Activated CD8-positive, alpha-beta memory T cell treated with anti-CD3 and anti-CD28 coated beads, Interleukin-2, amount 10 ng/mL, durations not matched to agents 7 days and 5 days (primary cell): Measurements from ENCODE around the gene SLC16A5. TPM values are rescaled to one million over a fixed set of nuclear protein-coding genes. Genes with fewer than 3 reads are reported as not detected.
"Not testable (repeated sequence)": the region's sequence is repeated elsewhere in the genome, so short reads cannot be mapped to it uniquely, and the experiment has no call there.

Experiments used
- ATAC-seq: fragments of 150-1000 bp; cut with Tn5 transposase; one replicate; pipeline ENCODE4 v1.10.0; 2021; ENCODE audit warnings: moderate library complexity
- CTCF ChIA-PET: fragments of 350-600 bp; sonication (Branson Sonifier 250); formaldehyde crosslinking; loops from one replicate; lab custom pipeline; 2021; ENCODE audit warnings: antibody characterized with exemption; lab: Charles Lee
- DNase-seq: peaks from one replicate; pipeline ENCODE4 v3.0.0-alpha.2; 2020
- H3K27ac Mint-ChIP-seq: one replicate; pipeline ENCODE4 v1.8.0; 2021; ENCODE audit warnings: mild to moderate bottlenecking, mixed read lengths
- H3K27me3 Mint-ChIP-seq: one replicate; pipeline ENCODE4 v1.8.0; 2021; ENCODE audit warnings: mixed read lengths
- H3K36me3 Mint-ChIP-seq: one replicate; pipeline ENCODE4 v1.8.0; 2021; ENCODE audit warnings: mild to moderate bottlenecking, mixed read lengths
- H3K4me1 Mint-ChIP-seq: one replicate; pipeline ENCODE4 v1.8.0; 2021; ENCODE audit warnings: mixed read lengths
- H3K4me3 Mint-ChIP-seq: one replicate; pipeline ENCODE4 v1.8.0; 2021; ENCODE audit warnings: mild to moderate bottlenecking, moderate library complexity, mixed read lengths
- H3K9me3 Mint-ChIP-seq: one replicate; pipeline ENCODE4 v1.8.0; 2022; ENCODE audit warnings: low read depth, mixed read lengths
- total RNA-seq, 2 experiments: library from RNA; stranded (reverse); gene quantifications; one replicate each; pipeline ENCODE4 v1.2.3, GENCODE V29; 2021

Gene SLC16A5
- total RNA-seq, 2 experiments from 2014 or later: 2.3 to 3.2 TPM

DNA sequence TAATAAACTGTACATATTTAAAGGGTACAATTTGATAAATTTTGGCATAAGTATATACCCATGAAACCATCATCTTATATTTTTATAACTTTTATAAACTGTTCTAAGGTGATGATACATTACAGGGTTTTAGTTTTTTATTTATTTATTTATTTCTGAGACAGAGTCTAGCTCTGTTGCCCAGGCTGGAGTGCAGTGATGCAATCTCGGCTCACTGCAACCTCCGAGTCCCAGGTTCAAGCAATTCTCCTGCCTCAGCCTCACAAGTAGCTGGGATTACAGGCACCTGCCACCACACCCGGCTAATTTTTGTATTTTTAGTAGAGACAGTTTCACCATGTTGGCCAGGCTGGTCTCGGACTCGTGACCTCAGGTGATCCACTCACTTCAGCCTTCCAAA is 40.2 kb downstream of the SLC16A5 start:
- H3K4me3 Mint-ChIP-seq, ATAC-seq: not testable (repeated sequence)

DNA sequence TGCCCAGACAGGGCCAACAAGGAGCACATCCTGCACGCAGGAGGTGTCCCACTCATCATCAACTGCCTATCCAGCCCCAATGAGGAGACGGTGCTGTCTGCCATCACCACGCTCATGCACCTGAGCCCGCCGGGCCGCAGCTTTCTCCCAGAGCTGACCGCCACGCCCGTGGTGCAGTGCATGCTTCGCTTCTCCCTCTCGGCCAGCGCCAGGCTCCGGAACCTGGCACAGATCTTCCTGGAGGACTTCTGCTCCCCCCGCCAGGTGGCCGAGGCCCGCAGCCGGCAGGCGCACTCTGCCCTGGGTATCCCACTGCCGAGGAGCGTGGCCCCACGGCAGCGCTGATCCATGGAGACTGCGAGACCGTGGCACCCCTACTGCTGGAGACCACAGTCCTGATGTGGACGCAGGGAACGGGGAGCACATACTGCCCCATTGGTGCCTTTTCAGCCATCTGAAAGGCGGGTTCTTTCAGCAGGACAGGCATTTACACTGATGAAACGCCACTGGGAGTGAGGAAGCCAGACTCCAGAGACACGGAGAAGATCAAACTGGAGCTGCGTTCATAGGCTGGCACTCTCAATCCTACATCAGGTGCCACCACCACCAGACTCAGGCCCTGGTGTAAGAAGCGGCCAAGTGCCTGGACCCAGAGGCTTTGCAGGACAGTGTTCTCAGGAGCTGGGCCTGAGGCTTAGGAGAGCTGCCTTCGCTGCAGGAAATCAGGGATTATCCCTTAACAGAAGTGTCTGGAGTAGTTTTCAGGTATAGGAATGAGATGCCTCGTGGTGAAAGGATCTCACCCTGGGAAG is 41.1 kb downstream of the SLC16A5 start:
- Mint-ChIP-seq H3K27me3 (no peaks in the 10 kb centered on the region), H3K36me3 (peaks cover 12% of the 10 kb centered on the region), H3K27ac (no peak overlapping the region), H3K4me3 (peak overlapping the region; percentile 41), H3K9me3 (no peaks in the 10 kb centered on the region), H3K4me1 (peaks cover 52% of the 10 kb centered on the region)
- DNase-seq (no peak), ATAC-seq (no peak)
- CTCF ChIA-PET: interaction anchor here (0.9 to 14.6 kb wide), 4 partner anchors 15 to 167 kb away, joined by 3 to 233 read pairs (median 12); partner anchors contain the start of gene ARMC7

More for the DNA sequence above, 40.2 kb downstream of the SLC16A5 start:
- DNase-seq, H3K27me3 Mint-ChIP-seq, H3K9me3 Mint-ChIP-seq: not testable (repeated sequence)
- Mint-ChIP-seq H3K36me3 (peaks cover 14% of the 10 kb centered on the region), H3K27ac (peak overlapping the region; percentile 43), H3K4me1 (peaks cover 50% of the 10 kb centered on the region)
- CTCF ChIA-PET: interaction anchor here (1.6 to 14.6 kb wide), 2 partner anchors 14 to 74 kb away, joined by 4 to 233 read pairs; partner anchors contain the start of gene ARMC7

DNA sequence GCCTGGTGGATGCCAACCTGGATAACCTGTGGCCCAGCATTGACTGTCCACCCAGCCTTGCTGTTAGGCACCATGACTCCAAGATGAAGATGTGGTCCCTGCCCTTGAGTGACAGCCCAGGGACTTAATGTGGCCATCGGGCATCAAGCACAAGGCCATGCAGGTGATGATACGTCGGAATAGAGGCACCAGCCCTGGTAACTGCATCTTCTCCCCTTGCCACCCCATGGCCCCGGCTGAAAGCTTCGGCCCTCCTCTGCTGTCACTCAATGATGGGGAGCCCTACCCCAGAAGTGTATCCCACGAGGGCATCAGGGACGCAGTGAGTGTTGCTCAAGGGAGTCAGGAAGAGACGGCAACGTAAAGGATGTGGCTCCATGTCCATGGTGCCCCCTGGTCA is 41.8 kb downstream of the SLC16A5 start:
- H3K4me3 Mint-ChIP-seq: peak overlapping the region; percentile 41
- H3K4me1 Mint-ChIP-seq: peaks cover 45% of the 10 kb centered on the region
- no peaks in the 10 kb centered on the region for H3K9me3 Mint-ChIP-seq
- H3K27ac Mint-ChIP-seq: no peak overlapping the region
- CTCF ChIA-PET: interaction anchor here (0.9 to 14.6 kb wide), 5 partner anchors 15 to 168 kb away, joined by 3 to 233 read pairs (median 20); partner anchors contain the start of gene ARMC7
- peaks cover 11% of the 10 kb centered on the region for H3K36me3 Mint-ChIP-seq
- no peaks in the 10 kb centered on the region for H3K27me3 Mint-ChIP-seq
- DNase-seq: no peak
- ATAC-seq: no peak

DNA sequence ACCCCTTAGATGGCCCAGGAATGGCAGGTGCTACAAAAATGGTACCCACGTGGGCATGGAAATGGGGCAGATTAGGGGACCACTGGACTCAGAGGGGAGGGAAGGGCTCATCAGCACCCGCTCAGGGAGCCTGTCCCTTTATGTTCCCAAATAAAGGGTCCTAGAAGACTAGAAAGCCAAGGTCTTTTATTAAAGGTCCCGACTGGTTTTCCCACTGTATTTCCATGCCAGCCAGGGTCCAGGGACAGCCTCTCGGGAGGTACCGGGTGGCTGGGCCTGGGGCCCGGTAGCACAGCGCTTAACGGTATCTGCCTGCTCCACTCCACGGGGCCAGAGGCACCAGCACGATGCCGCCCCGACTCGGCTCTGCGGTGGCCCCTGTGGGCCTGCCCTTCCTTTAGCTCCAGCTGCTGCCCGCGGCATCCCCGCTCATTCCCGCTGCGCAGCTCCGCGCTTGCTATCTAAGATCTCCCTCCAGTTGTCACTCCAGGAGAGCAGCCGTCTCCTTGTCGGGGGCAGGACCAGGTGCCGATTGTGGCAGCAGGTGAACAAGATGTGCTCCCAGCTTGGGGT is 42.4 kb downstream of the SLC16A5 start:
- peak overlapping the region; percentile 78 for H3K4me3 Mint-ChIP-seq
- H3K36me3 Mint-ChIP-seq: peaks cover 12% of the 10 kb centered on the region
- no peaks in the 10 kb centered on the region for H3K27me3 Mint-ChIP-seq
- H3K27ac Mint-ChIP-seq: peak overlapping the region; percentile 83
- ATAC-seq (no peak), DNase-seq (no peak)
- CTCF ChIA-PET: interaction anchor here (1.0 to 14.6 kb wide), 14 partner anchors 10 to 169 kb away, joined by 3 to 233 read pairs (median 7); partner anchors contain the start of genes ARMC7 and SUMO2
- peaks cover 40% of the 10 kb centered on the region for H3K4me1 Mint-ChIP-seq
- H3K9me3 Mint-ChIP-seq: no peaks in the 10 kb centered on the region

DNA sequence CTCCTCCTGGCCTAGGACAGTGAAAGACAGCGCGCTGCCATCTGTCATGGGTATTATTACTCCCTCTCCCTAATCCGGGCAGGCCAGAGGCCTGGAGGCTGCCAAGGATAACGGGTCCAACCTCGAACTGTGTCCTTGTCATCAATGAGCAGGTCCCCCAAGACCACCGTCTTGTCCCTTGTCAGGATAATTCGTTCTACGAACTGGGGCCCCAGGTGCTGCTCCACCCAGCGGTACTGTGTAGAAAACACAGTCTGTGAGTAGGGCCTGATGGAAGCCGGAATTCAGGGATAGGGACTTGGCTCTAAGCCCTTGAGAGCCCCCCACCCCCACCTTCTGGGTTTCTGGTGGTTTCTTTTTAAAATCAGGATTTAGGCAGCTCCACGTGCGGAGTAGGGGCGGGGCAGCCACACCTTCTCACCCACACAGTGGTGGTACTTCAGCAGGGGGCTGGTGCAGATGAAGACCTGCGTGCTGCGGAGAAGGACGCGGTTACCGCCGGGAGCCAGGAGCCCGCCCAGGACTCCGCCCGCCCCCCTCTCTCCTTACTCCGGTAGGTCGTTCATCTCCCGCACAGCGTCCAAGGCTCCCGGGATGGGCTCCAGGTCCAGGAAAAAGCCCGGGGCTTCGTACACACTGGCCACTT is 43.0 kb downstream of the SLC16A5 start:
- CTCF ChIA-PET: interaction anchor here (0.7 to 14.6 kb wide), 30 partner anchors 8 to 281 kb away, joined by 3 to 233 read pairs (median 5); partner anchors contain the start of genes ARMC7, MRPL58, SLC16A5 and SUMO2
- H3K27me3 Mint-ChIP-seq: no peaks in the 10 kb centered on the region
- ATAC-seq (peak; percentile 45), DNase-seq (peak; percentile 68)
- H3K36me3 Mint-ChIP-seq: peaks cover 13% of the 10 kb centered on the region
- H3K4me1 Mint-ChIP-seq: peaks cover 35% of the 10 kb centered on the region
- H3K27ac Mint-ChIP-seq: peak overlapping the region; percentile 83
- H3K9me3 Mint-ChIP-seq: no peaks in the 10 kb centered on the region
- H3K4me3 Mint-ChIP-seq: peak overlapping the region; percentile 78

DNA sequence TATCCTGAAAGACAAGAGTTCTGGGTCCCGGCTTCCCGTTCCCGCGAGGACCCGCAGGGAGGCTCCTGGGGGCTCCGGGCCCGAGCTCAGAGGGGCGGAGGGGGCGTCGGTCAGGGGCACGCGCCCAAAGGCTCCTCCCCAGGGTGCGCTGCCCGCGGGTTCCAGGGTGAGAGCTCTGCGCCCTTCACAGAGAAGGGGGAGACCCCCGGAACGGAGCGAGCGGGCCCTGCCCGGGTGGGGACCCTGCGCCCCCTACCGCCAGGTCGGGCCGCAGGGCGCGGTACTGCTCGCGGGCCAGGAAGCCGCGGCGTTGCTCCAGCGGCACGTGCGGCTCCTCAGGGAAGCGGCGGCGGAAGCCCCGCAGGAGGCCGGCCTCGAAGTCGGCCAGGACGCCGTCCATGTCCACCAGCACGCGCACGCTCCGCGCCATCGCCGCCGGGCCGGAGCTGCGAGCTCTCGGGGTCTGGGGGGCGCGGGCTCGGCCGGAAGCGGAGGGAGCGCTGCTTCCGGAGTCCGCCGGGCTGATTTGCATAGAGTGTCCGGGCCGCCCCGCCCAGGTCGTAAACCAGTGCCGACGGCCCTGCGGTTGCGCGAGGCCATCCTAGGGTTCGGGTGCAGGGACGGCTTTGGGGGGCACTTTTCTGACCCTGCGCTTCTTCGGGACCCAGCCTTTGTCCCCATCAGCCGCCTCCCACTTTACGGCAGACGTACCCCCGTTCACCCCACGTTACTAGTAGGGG is 43.7 kb downstream of the SLC16A5 start, which contains the start of gene NT5C:
TSS of gene NT5C (minus strand) at position 465 of the 740 bp plus-strand sequence. CDS start at position 430, 35 bp downstream.
- peak within 1 kb of the TSS; percentile 89 for H3K27ac Mint-ChIP-seq
- H3K9me3 Mint-ChIP-seq: no peaks in the 10 kb centered on the region
- H3K4me3 Mint-ChIP-seq: peak within 1 kb of the TSS; percentile 81
- DNase-seq: peak; percentile 86
- H3K36me3 Mint-ChIP-seq: peaks cover 17% of the 10 kb centered on the region
- H3K27me3 Mint-ChIP-seq: no peaks in the 10 kb centered on the region
- CTCF ChIA-PET: interaction anchor here (0.6 to 14.6 kb wide), 33 partner anchors 9 to 281 kb away, joined by 3 to 233 read pairs (median 4); partner anchors contain the start of genes ARMC7, MRPL58, SLC16A5 and SUMO2
- peaks cover 28% of the 10 kb centered on the region for H3K4me1 Mint-ChIP-seq
- ATAC-seq: peak; percentile 87

DNA sequence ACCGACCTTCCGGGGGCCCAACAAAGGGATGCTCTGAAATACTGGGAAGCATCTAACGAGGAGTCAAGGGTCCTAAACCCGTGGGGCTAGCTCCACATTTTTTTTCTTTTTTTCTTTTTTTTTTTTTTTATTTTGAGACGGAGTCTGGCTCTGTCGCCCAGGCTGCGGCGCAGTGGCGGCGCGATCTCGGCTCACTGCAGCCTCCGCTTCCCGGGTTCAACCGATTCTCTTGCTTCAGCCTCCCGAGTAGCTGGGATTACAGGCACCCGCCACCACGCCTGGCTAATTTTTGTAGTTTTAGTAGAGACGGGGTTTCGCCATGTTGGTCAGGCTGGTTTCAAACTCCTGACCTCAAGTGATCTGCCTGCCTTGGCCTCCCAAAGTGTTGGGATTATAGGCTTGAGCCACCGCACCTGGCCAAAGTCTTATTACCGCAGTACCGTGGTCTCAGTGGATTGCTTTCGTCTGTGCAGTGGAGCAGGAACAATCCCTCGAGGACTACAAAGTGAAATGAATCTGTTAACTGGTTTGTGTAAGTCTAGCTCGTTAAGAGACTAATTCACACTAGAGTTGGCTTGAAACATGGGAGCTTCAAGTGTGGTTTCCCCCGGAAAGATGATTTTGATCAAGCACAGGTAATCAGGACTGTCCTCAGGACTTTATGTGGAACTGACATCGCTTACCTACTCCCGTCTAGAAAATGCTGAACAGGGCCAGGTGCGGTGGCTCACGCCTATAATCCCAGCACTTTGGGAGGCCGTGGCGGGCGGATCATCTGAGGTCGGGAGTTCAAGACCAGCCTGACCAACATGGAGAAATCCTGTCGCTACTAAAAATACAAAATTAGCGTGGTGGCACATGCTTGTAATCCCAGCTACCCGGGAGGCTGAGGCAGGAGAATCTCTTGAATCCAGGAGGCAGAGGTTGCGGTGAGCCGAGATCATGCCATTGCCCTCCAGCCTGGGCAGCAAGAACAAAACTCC is 44.6 kb downstream of the SLC16A5 start:
- H3K27me3 Mint-ChIP-seq, ATAC-seq, H3K9me3 Mint-ChIP-seq, DNase-seq: not testable (repeated sequence)
- CTCF ChIA-PET: interaction anchor here (0.6 to 14.6 kb wide), 26 partner anchors 9 to 280 kb away, joined by 3 to 233 read pairs (median 5); partner anchors contain the start of genes ARMC7, MRPL58 and SLC16A5
- H3K4me3 Mint-ChIP-seq: peak overlapping the region; percentile 81
- H3K27ac Mint-ChIP-seq: peak overlapping the region; percentile 89
- peaks cover 21% of the 10 kb centered on the region for H3K36me3 Mint-ChIP-seq
- peaks cover 28% of the 10 kb centered on the region for H3K4me1 Mint-ChIP-seq

DNA sequence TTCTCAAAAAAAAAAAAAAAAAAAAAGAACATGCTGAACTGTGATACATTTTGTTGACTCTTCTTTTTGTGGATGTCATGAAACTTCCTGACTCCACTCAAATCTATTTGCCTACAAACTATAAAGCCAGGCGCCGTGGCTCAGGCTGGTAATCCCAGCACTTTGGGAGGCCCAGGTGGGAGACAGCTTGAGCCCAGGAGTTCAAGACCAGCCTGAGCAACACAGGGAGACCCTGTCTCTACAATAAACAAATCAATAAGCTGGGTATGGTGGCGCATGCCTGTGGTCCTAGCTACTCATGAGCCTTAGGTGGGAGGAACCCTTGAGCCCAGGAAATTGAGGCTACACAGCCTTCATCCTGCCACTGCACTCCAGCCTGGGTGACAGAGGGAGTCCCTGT is 45.2 kb downstream of the SLC16A5 start:
- Mint-ChIP-seq H3K36me3 (peaks cover 21% of the 10 kb centered on the region), H3K27me3 (no peaks in the 10 kb centered on the region), H3K4me3 (no peak overlapping the region), H3K9me3 (no peaks in the 10 kb centered on the region), H3K4me1 (peaks cover 28% of the 10 kb centered on the region), H3K27ac (peak overlapping the region; percentile 61)
- no peak for ATAC-seq
- CTCF ChIA-PET: interaction anchor here (0.6 to 14.6 kb wide), 5 partner anchors 10 to 128 kb away, joined by 3 to 233 read pairs (median 3); partner anchors contain the start of gene ARMC7
- DNase-seq: no peak

DNA sequence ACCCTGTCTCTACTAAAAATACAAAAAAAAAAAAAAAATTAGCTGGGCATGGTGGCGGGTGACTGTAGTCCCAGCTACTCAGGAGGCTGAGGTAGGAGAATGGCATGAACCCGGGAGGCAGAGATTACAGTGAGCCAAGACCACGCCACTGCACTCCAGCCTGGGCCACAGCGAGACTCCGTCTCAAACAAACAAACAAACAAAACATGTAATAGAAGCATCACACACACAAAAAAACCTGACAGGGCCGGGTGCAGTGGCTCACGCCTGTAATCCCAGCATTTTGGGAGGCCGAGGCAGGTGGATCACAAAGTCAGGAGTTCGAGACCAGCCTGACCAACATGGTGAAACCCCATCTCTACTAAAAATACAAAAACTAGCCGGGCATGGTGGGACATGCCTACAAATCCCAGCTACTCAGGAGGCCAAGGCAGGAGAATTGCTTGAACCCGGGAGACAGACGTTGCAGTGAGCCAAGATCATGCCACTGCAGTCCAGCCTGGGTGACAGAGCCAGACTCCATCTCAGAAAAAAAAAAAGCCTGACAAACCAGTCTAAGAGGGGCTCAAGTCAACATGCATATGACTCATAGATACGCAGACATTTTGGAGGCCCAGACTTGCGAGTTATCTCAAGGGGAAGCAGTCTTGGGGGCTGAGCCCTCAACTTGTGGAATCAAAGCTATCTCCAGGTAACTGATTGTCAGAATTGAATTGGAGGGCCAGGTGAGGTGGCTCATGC is 46.0 kb downstream of the SLC16A5 start:
- peaks cover 22% of the 10 kb centered on the region for H3K36me3 Mint-ChIP-seq
- H3K27me3 Mint-ChIP-seq, DNase-seq, H3K9me3 Mint-ChIP-seq, H3K4me3 Mint-ChIP-seq, ATAC-seq: not testable (repeated sequence)
- peak overlapping the region; percentile 63 for H3K27ac Mint-ChIP-seq
- CTCF ChIA-PET: interaction anchor here (1.3 to 14.6 kb wide), 3 partner anchors 20 to 127 kb away, joined by 3 to 233 read pairs (median 5); partner anchors contain the start of gene ARMC7
- H3K4me1 Mint-ChIP-seq: peaks cover 28% of the 10 kb centered on the region

DNA sequence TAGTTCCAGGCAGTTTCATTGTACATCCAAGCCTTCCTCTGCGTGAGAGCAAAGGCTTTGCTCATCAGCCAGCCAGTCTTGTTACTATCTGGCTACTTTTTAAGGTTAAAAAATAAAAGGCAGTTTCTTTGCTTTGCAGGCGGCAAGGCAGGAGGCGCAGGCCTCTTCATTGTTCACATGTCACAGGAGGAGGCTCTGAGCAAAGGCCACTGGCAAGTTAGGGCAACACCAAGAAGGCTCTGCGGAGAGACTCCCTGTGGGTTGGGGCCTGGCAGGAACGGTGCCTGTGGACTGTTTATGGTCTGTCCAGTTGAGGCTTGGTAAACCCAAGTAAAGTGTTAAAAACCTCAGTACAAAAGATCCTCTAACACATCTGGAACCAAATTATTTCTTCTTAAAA is 47.7 kb downstream of the SLC16A5 start:
- no peak for ATAC-seq
- no peaks in the 10 kb centered on the region for H3K27me3 Mint-ChIP-seq
- CTCF ChIA-PET: interaction anchor here (0.6 kb wide), 1 partner anchor 9 kb away, joined by 3 read pairs; no protein-coding TSS in a partner anchor
- peaks cover 25% of the 10 kb centered on the region for H3K4me1 Mint-ChIP-seq
- H3K4me3 Mint-ChIP-seq: no peak overlapping the region
- peaks cover 25% of the 10 kb centered on the region for H3K36me3 Mint-ChIP-seq
- H3K27ac Mint-ChIP-seq: no peak overlapping the region
- DNase-seq: no peak
- H3K9me3 Mint-ChIP-seq: no peaks in the 10 kb centered on the region

DNA sequence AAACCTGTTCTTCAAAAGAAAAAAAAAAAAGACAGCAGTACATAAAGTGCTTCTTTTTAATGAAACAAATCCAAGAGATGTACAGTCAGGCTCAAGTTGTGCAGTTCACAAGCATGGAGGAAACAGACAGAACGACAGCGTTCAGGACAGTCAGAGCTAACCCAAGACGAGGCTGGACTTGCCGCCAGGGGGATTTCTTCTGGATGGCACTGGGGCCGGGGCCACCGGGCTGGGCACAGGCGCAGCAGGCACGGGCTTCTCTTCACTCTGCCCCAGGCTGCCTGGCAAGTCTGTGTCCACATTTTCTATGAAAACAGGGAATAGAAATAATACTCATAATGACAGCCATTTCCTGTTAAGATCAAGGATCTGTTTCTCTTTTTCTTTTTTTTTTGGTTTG is 48.2 kb downstream of the SLC16A5 start:
- Mint-ChIP-seq H3K4me1 (peaks cover 26% of the 10 kb centered on the region), H3K4me3 (no peak overlapping the region), H3K36me3 (peaks cover 28% of the 10 kb centered on the region), H3K9me3 (no peaks in the 10 kb centered on the region), H3K27ac (no peak overlapping the region), H3K27me3 (no peaks in the 10 kb centered on the region)
- DNase-seq (no peak), ATAC-seq (no peak)
- CTCF ChIA-PET: interaction anchor here (0.6 to 1.6 kb wide), 2 partner anchors 9 to 66 kb away, joined by 3 to 8 read pairs; no protein-coding TSS in a partner anchor
